HepG2 (cell line): ENCODE results near the gene NSFL1C. TPM values are rescaled to one million over a fixed set of nuclear protein-coding genes. Genes with fewer than 3 reads are reported as not detected.

ENCODE experiments used
- CENPX ChIP-seq: sonication (generic); formaldehyde crosslinking; IDR thresholded peaks from 2 replicates; pipeline ENCODE4 v1.9.0; 2021; ENCODE audit warnings: mild to moderate bottlenecking, missing genetic modification reagents, moderate library complexity
- E2F1 ChIP-seq: sonication (generic); formaldehyde crosslinking; IDR thresholded peaks from 2 replicates; pipeline ENCODE4 v1.5.0; 2020; ENCODE audit warnings: missing genetic modification reagents
- GATAD2A ChIP-seq: IDR thresholded peaks from 2 replicates; pipeline ENCODE4 v1.6.1; 2016
- GTF3A ChIP-seq: sonication (generic); formaldehyde crosslinking; conservative IDR thresholded peaks from 2 replicates; pipeline ENCODE4 v1.4.0; 2020; ENCODE audit warnings: mild to moderate bottlenecking, missing genetic modification reagents
- HCFC1 ChIP-seq: fragments of 150-350 bp; IDR thresholded peaks from 2 replicates; pipeline ENCODE4 v1.6.1; 2014; ENCODE audit warnings: low read depth, low read length
- MLXIP ChIP-seq: sonication (generic); formaldehyde crosslinking; IDR thresholded peaks from 2 replicates; pipeline ENCODE4 v1.9.0; 2021; ENCODE audit warnings: missing genetic modification reagents, borderline replicate concordance
- MZF1 ChIP-seq: sonication (generic); formaldehyde crosslinking; IDR thresholded peaks from 2 replicates; pipeline ENCODE4 v1.8.1; 2023; ENCODE audit warnings: mild to moderate bottlenecking, missing genetic modification reagents, borderline replicate concordance
- NBN ChIP-seq: fragments of 450-650 bp; conservative IDR thresholded peaks from 2 replicates; pipeline ENCODE4 v1.6.1; 2017
- NFYC ChIP-seq: IDR thresholded peaks from 2 replicates; pipeline ENCODE4 v1.6.1; 2016; ENCODE audit warnings: missing genetic modification reagents, missing compliant biosample characterization
- POGK ChIP-seq: sonication (generic); formaldehyde crosslinking; conservative IDR thresholded peaks from 2 replicates; pipeline ENCODE4 v1.8.0; 2022; ENCODE audit warnings: mild to moderate bottlenecking, moderate library complexity, missing genetic modification reagents
- REPIN1 ChIP-seq: sonication (generic); formaldehyde crosslinking; IDR thresholded peaks from 2 replicates; pipeline ENCODE4 v1.8.0; 2022; ENCODE audit warnings: missing genetic modification reagents, low read depth, mild to moderate bottlenecking, borderline replicate concordance
- SALL1 ChIP-seq: sonication (generic); formaldehyde crosslinking; IDR thresholded peaks from 2 replicates; pipeline ENCODE4 v1.8.0; 2022; ENCODE audit warnings: mild to moderate bottlenecking, missing genetic modification reagents
- SMAD3 ChIP-seq: sonication (generic); formaldehyde crosslinking; IDR thresholded peaks from 2 replicates; pipeline ENCODE4 v1.4.0; 2020; ENCODE audit warnings: missing genetic modification reagents
- TARDBP ChIP-seq: sonication (generic); formaldehyde crosslinking; IDR thresholded peaks from 2 replicates; pipeline ENCODE4 v1.8.0; 2022; ENCODE audit warnings: mild to moderate bottlenecking, missing genetic modification reagents
- THAP11 ChIP-seq: IDR thresholded peaks from 2 replicates; pipeline ENCODE4 v1.6.1; 2016; ENCODE audit warnings: missing biosample characterization, missing genetic modification reagents
- USF2 ChIP-seq, 2 experiments: sonication (generic) in 1 of 2; formaldehyde crosslinking in 1 of 2; IDR thresholded peaks; 2 replicates each; pipeline versions ENCODE4 v1.5.1 to v1.6.1; 2011 to 2020; ENCODE audit warnings: borderline replicate concordance in 1 of 2, low read depth in 1 of 2, low read length in 1 of 2, mild to moderate bottlenecking in 1 of 2, missing genetic modification reagents in 1 of 2, moderate library complexity in 1 of 2
- ZNF143 ChIP-seq: sonication (generic); formaldehyde crosslinking; IDR thresholded peaks from 2 replicates; pipeline ENCODE4 v1.4.0; 2020; ENCODE audit warnings: missing genetic modification reagents
- ZNF512B ChIP-seq: sonication (generic); formaldehyde crosslinking; IDR thresholded peaks from 2 replicates; pipeline ENCODE4 v1.5.1; 2020; ENCODE audit warnings: missing genetic modification reagents, mild to moderate bottlenecking, borderline replicate concordance
- ZNF564 ChIP-seq: sonication (generic); formaldehyde crosslinking; IDR thresholded peaks from 2 replicates; pipeline ENCODE4 v1.8.1; 2023; ENCODE audit warnings: mild to moderate bottlenecking, missing genetic modification reagents
- polyA plus RNA-seq, 8 experiments: library from polyadenylated mRNA; depleted of rRNA in 3 of 8; stranded (reverse) in 7 of 8; unstranded in 1 of 8; fragments of >200 nt; fragmentation: Illumina TruSeq in 4 of 8; extraction: Trizol in 4 of 8; gene quantifications; 2 replicates each; pipeline versions ENCODE4 v1.2.1 to v1.2.3, GENCODE V29; 2011 to 2016; ENCODE audit warnings: low read depth in 4 of 8, missing spikeins in 1 of 8, mixed read lengths in 1 of 8; ENCODE audit not compliant: insufficient read depth in 1 of 8
- total RNA-seq, 5 experiments: library from RNA; depleted of rRNA; stranded (reverse); fragments of >200 nt; fragmentation: Illumina TruSeq; extraction: Trizol; gene quantifications; 2 replicates each; pipeline ENCODE4 v1.2.3, GENCODE V29; 2016; ENCODE audit warnings: low read depth in 1 of 5

NSFL1C gene
- total and polyA plus RNA-seq, 2 of the 13 experiments (the other 11 are each of a cell fraction or from before 2014, with no cell fraction given) = 22.9 to 62.7 TPM

- TF ChIP-seq POGK (CRISPR knock-in tag) (peak; percentile 74; the same call in 1 of the 2 replicates), TARDBP (CRISPR knock-in tag) (peak; percentile 79; the same call in 1 of the 2 replicates), THAP11 (CRISPR knock-in tag) (peak; percentile 79), MZF1 (CRISPR knock-in tag) (no peak), SMAD3 (CRISPR knock-in tag) (peak; percentile 85), E2F1 (CRISPR knock-in tag) (no peak), CENPX (CRISPR knock-in tag) (no peak), USF2 (IDR thresholded peaks at IDR 0.05; ENCODE audit: low read depth, low read length) (no peak), USF2 (CRISPR knock-in tag; IDR thresholded peaks at IDR 0.05; ENCODE audit: borderline replicate concordance) (no peak), HCFC1 (peak; percentile 43; the same call in 1 of the 2 replicates), REPIN1 (CRISPR knock-in tag) (peak; percentile 96), NBN (no peak), ZNF143 (CRISPR knock-in tag) (no peak), GATAD2A (CRISPR knock-in tag) (peak; percentile 93), NFYC (peak; percentile 57; the same call in 1 of the 2 replicates), SALL1 (CRISPR knock-in tag) (peak; percentile 91), ZNF564 (no peak), MLXIP (CRISPR knock-in tag) (no peak), ZNF512B (no peak), GTF3A (CRISPR knock-in tag) (no peak)
These were observed 3.4 kb upstream of the NSFL1C start (continued) for GRCh38 chr20:1469925-1470571.
